Activated CD8-positive, alpha-beta T cell treated with anti-CD3 and anti-CD28 coated beads for 36 hours (primary cell): ENCODE data around the gene ASTN2. TPM values are rescaled to one million over a fixed set of nuclear protein-coding genes. Genes with fewer than 3 reads are reported as not detected.

Experiments
- ATAC-seq: fragments of 200-7000 bp; cut with Tn5 transposase; one replicate; pipeline ENCODE4 v1.10.0; 2021; ENCODE audit warnings: mild to moderate bottlenecking, moderate library complexity
- CTCF ChIA-PET: fragments of 350-600 bp; sonication (Branson Sonifier 250); formaldehyde crosslinking; loops from one replicate; lab custom pipeline; 2021; ENCODE audit warnings: antibody characterized with exemption; lab: Charles Lee
- POLR2A ChIA-PET: fragments of 350-600 bp; sonication (Branson Sonifier 250); formaldehyde crosslinking; loops from one replicate; lab custom pipeline; 2021; ENCODE audit warnings: antibody characterized with exemption; lab: Charles Lee
- DNase-seq: peaks from one replicate; pipeline ENCODE4 v3.0.0-alpha.2; 2020
- H3K27ac Mint-ChIP-seq: one replicate; pipeline ENCODE4 v1.8.0; 2021; ENCODE audit warnings: mild to moderate bottlenecking, mixed read lengths
- H3K27me3 Mint-ChIP-seq: one replicate; pipeline ENCODE4 v1.8.0; 2021; ENCODE audit warnings: mixed read lengths
- H3K36me3 Mint-ChIP-seq: one replicate; pipeline ENCODE4 v1.8.0; 2021; ENCODE audit warnings: low read depth, mixed read lengths
- H3K4me1 Mint-ChIP-seq: one replicate; pipeline ENCODE4 v1.8.0; 2021; ENCODE audit warnings: low read depth, mixed read lengths
- H3K4me3 Mint-ChIP-seq: one replicate; pipeline ENCODE4 v1.8.0; 2021; ENCODE audit warnings: mild to moderate bottlenecking, moderate library complexity, mixed read lengths
- H3K9me3 Mint-ChIP-seq: one replicate; pipeline ENCODE4 v1.8.0; 2021; ENCODE audit warnings: mixed read lengths
- intact Hi-C: fragments of 100-400 bp; cut with micrococcal nuclease; formaldehyde crosslinking; loops from one replicate; pipeline ENCODE4 v1.10.0; 2022
- total RNA-seq, 2 experiments: library from RNA; stranded (reverse); gene quantifications; one replicate each; pipeline ENCODE4 v1.2.3, GENCODE V29; 2021
- TF ChIP-seq, protein P1 (sequence below): fragments of 200-600 bp; IDR thresholded peaks from one replicate; pipeline ENCODE4 v1.8.0; 2022; ENCODE audit warnings: antibody characterized with exemption, mild to moderate bottlenecking

ASTN2 gene
- total RNA-seq, 2 experiments from 2014 or later = 5.2 to 5.7 TPM

DNA sequence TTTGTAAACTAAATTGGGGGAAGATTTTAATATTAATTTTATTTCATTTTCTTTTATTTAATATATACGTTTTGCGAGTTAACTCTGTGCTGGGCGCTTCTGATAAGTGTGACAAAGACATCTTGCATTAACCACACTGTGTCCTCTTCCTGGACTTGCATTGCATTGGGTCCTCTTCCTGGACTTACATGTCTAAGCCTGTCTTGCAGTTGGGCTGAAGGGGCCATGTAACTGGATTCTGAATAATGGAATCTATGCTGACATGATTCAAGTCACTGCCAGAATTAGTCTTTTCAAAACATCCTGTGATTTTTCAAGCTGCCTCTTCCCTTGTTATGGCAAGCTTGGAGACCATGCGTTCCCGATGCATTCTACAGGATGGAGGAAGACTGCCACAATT, 605.2 kb downstream of the ASTN2 start:
- no peaks in the 10 kb centered on the region for H3K36me3 Mint-ChIP-seq
- CTCF ChIA-PET = no interaction called here

DNA sequence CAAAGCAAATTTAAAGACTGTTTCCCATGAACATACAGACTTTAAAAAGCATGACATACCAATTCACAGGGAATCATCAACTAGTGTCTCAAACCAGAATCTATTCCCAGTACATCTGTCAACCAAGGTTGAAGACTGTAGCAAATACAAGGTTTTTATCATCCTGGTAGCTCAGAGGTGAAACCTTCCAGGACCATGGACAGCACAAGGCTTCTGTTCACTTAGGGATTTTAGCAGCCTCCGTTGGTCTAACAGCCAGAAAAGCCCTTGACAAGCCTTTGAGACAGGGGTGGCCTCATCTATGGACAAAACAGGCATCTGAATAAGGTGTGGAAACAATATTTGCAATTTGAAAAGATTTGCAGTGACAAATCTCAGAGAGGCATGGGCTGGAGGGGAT, 608.8 kb downstream of the ASTN2 start:
- no peak overlapping the region for H3K4me3 Mint-ChIP-seq
- H3K36me3 Mint-ChIP-seq = no peaks in the 10 kb centered on the region
- H3K27ac Mint-ChIP-seq = no peak overlapping the region
- H3K9me3 Mint-ChIP-seq = no peaks in the 10 kb centered on the region
- ATAC-seq = no peak
- DNase-seq = peak; percentile 1
- ChIA-PET CTCF (no interaction called here), POLR2A (no interaction called here)
- peaks cover 4% of the 10 kb centered on the region for H3K27me3 Mint-ChIP-seq
- H3K4me1 Mint-ChIP-seq = no peaks in the 10 kb centered on the region
- TF ChIP-seq, protein P1, sequence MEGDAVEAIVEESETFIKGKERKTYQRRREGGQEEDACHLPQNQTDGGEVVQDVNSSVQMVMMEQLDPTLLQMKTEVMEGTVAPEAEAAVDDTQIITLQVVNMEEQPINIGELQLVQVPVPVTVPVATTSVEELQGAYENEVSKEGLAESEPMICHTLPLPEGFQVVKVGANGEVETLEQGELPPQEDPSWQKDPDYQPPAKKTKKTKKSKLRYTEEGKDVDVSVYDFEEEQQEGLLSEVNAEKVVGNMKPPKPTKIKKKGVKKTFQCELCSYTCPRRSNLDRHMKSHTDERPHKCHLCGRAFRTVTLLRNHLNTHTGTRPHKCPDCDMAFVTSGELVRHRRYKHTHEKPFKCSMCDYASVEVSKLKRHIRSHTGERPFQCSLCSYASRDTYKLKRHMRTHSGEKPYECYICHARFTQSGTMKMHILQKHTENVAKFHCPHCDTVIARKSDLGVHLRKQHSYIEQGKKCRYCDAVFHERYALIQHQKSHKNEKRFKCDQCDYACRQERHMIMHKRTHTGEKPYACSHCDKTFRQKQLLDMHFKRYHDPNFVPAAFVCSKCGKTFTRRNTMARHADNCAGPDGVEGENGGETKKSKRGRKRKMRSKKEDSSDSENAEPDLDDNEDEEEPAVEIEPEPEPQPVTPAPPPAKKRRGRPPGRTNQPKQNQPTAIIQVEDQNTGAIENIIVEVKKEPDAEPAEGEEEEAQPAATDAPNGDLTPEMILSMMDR = no peak
- intact Hi-C loops = no loop called here

More for the DNA sequence above, 605.2 kb downstream of the ASTN2 start:
- H3K9me3 Mint-ChIP-seq = no peaks in the 10 kb centered on the region
- H3K4me1 Mint-ChIP-seq = no peaks in the 10 kb centered on the region
- H3K4me3 Mint-ChIP-seq = no peak overlapping the region
- peaks cover 9% of the 10 kb centered on the region for H3K27me3 Mint-ChIP-seq
- H3K27ac Mint-ChIP-seq = no peak overlapping the region
- TF ChIP-seq, protein P1 = no peak
- POLR2A ChIA-PET = no interaction called here
- no peak for DNase-seq
- no peak for ATAC-seq
- intact Hi-C loops = no loop called here

DNA sequence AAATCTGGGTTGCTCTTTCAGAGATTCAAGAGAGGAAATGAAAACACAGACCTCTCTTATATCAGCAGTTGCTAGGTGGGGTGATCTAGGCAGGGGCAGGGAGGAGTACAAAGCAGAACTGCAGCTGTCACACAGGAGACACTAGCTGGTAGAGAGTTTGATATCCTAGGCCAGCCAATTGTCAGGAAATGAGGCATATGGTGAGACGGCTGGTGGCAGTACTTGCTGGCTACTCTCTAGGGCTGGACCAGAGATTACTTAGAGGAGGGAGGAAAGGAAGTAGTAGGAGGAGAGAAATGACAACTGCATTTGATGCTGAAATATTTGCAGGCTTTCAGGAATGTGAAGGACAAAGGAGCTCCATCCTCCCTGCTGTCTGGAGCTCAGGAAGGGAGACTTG, 614.0 kb downstream of the ASTN2 start:
- peaks cover 2% of the 10 kb centered on the region for H3K27me3 Mint-ChIP-seq
- DNase-seq = no peak
- H3K27ac Mint-ChIP-seq = no peak overlapping the region
- H3K4me1 Mint-ChIP-seq = no peaks in the 10 kb centered on the region
- POLR2A ChIA-PET = no interaction called here
- TF ChIP-seq, protein P1 = no peak
- CTCF ChIA-PET = no interaction called here
- intact Hi-C loops = no loop called here
- ATAC-seq = no peak
- no peak overlapping the region for H3K4me3 Mint-ChIP-seq
- H3K9me3 Mint-ChIP-seq = no peaks in the 10 kb centered on the region
- H3K36me3 Mint-ChIP-seq = no peaks in the 10 kb centered on the region

DNA sequence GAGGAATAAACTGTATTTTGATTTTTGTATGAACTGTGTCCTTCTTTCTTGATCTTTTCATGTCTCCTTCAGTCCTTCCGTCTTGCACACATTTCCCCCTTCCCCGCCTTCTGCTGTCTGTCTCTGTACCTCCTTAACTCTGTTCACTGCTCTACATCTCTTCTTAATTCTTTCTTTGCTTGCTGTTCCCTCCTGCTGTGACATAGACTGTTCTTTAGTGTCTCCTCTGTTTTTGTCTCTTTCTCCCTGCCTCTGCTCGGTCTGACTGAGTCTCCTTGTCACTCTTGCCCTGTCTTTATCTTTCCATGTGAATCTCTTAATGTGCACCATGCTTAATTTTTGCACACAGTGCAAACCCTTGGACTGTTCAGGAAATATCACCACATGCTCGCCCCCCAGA, 614.8 kb downstream of the ASTN2 start:
- CTCF ChIA-PET = no interaction called here
- intact Hi-C loops = no loop called here

DNA sequence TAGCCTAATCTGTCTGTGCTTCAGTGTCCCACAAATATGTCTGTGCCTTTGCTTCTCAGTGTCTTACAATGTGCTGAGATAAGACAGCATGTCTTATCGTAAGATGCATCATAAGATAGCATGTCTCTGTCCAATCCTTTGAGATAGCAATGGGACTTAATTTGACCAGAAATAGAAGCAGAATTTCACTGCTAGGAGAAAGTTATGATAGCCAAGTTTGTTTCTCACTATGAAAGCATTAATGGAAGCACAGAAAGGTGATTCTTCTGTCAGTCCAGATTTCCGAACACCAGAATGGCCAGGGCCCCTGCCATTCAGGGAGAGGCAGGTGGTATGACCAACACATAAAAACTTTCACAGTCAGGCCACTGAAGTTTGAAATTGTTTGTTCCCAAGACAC, 616.3 kb downstream of the ASTN2 start:
- CTCF ChIA-PET = no interaction called here
- Mint-ChIP-seq H3K4me1 (no peaks in the 10 kb centered on the region), H3K9me3 (no peaks in the 10 kb centered on the region), H3K27me3 (peaks cover 2% of the 10 kb centered on the region), H3K4me3 (no peak overlapping the region), H3K36me3 (no peaks in the 10 kb centered on the region), H3K27ac (no peak overlapping the region)
- POLR2A ChIA-PET = no interaction called here
- ATAC-seq (no peak), DNase-seq (no peak)
- TF ChIP-seq, protein P1 = no peak
- intact Hi-C loops = no loop called here

More for the DNA sequence above, 614.8 kb downstream of the ASTN2 start:
- ATAC-seq (no peak), DNase-seq (no peak)
- no peak overlapping the region for H3K27ac Mint-ChIP-seq
- POLR2A ChIA-PET = no interaction called here
- no peak overlapping the region for H3K4me3 Mint-ChIP-seq
- H3K4me1 Mint-ChIP-seq = no peaks in the 10 kb centered on the region
- peaks cover 2% of the 10 kb centered on the region for H3K27me3 Mint-ChIP-seq
- no peaks in the 10 kb centered on the region for H3K36me3 Mint-ChIP-seq
- TF ChIP-seq, protein P1 = no peak
- no peaks in the 10 kb centered on the region for H3K9me3 Mint-ChIP-seq
